HG02973 (cell line): ENCODE data around the gene SNRPD1.
"Not testable (repeated sequence)": the region's sequence is repeated elsewhere in the genome, so short reads cannot be mapped to it uniquely, and the experiment has no call there.

Experiments used
- ATAC-seq: cut with Tn5 transposase; IDR thresholded peaks from one replicate; pipeline ENCODE4 v1.9.1; 2021; ENCODE audit warnings: moderate library complexity; ENCODE audit not compliant: unreplicated experiment

The SNRPD1 gene

GRCh38 chr18:21634588-21635199, 22.6 kb downstream of the SNRPD1 start:
- ATAC-seq = no peak

GRCh38 chr18:21636769-21637168, 24.7 kb downstream of the SNRPD1 start:
- ATAC-seq = no peak

- no peak for ATAC-seq
Measured at GRCh38 chr18:21638822-21639221, 26.7 kb downstream of the SNRPD1 start.

- not testable (repeated sequence) for ATAC-seq
Measured at GRCh38 chr18:21640375-21640774, 28.3 kb downstream of the SNRPD1 start.

GRCh38 chr18:21650311-21650710, 38.2 kb downstream of the SNRPD1 start:
- no peak for ATAC-seq

- ATAC-seq = no peak
Measured at GRCh38 chr18:21652073-21652472, 40.0 kb downstream of the SNRPD1 start.

- ATAC-seq = no peak
Measured at GRCh38 chr18:21653361-21653760, 41.2 kb downstream of the SNRPD1 start.

GRCh38 chr18:21656402-21656801, 44.3 kb downstream of the SNRPD1 start:
- no peak for ATAC-seq

- no peak for ATAC-seq
Measured at GRCh38 chr18:21660078-21660477, 48.0 kb downstream of the SNRPD1 start.

GRCh38 chr18:21662581-21662980, 50.5 kb downstream of the SNRPD1 start:
- no peak for ATAC-seq

- no peak for ATAC-seq
Measured at GRCh38 chr18:21663578-21663977, 51.5 kb downstream of the SNRPD1 start.

GRCh38 chr18:21664069-21664468, 52.0 kb downstream of the SNRPD1 start:
- no peak for ATAC-seq

GRCh38 chr18:21669736-21670285, 57.7 kb downstream of the SNRPD1 start:
- no peak for ATAC-seq

GRCh38 chr18:21672521-21673267, 60.6 kb downstream of the SNRPD1 start:
- no peak for ATAC-seq

GRCh38 chr18:21675354-21675753, 63.2 kb downstream of the SNRPD1 start:
- not testable (repeated sequence) for ATAC-seq

- no peak for ATAC-seq
Measured at GRCh38 chr18:21678859-21679258, 66.7 kb downstream of the SNRPD1 start.

- ATAC-seq = no peak
Measured at GRCh38 chr18:21680161-21680560, 68.0 kb downstream of the SNRPD1 start.

GRCh38 chr18:21682371-21683051, 70.4 kb downstream of the SNRPD1 start:
- ATAC-seq = peak; percentile 36
